WERI-Rb-1 (cell line): ENCODE measurements around the gene TMEM63A.
"Not testable (repeated sequence)": the region's sequence is repeated elsewhere in the genome, so short reads cannot be mapped to it uniquely, and the experiment has no call there.

Experiments used
- DNase-seq: peaks from one replicate; pipeline ENCODE4 v3.0.0-alpha.2; 2020
- H3K27ac ChIP-seq: fragments of 250-450 bp; sonication (Bioruptor Pico); 2 replicates; pipeline ENCODE4 v1.5.1; 2020; ENCODE audit warnings: mild to moderate bottlenecking, moderate library complexity
- H3K27me3 ChIP-seq: fragments of 250-450 bp; sonication (Bioruptor Pico); 2 replicates; pipeline ENCODE4 v1.5.1; 2021; ENCODE audit warnings: mild to moderate bottlenecking, low read depth, moderate library complexity; ENCODE audit not compliant: insufficient read depth, severe bottlenecking
- H3K36me3 ChIP-seq: fragments of 250-450 bp; sonication (Bioruptor Pico); 2 replicates; pipeline ENCODE4 v1.5.1; 2020; ENCODE audit warnings: mild to moderate bottlenecking, moderate library complexity
- H3K4me3 ChIP-seq: 2 replicates; pipeline ENCODE4 v1.5.1; 2011; ENCODE audit warnings: low read depth, mild to moderate bottlenecking, control low read depth, low read length
- H3K9me3 ChIP-seq: fragments of 250-450 bp; sonication (Bioruptor Pico); 2 replicates; pipeline ENCODE4 v1.5.1; 2021; ENCODE audit warnings: mild to moderate bottlenecking, moderate library complexity; ENCODE audit not compliant: severe bottlenecking
- TF ChIP-seq, protein P1 (sequence below): IDR thresholded peaks from 2 replicates; pipeline ENCODE4 v1.5.1; 2011; ENCODE audit warnings: low read depth, mild to moderate bottlenecking, control low read depth, inconsistent platforms, low read length

The TMEM63A gene

DNA sequence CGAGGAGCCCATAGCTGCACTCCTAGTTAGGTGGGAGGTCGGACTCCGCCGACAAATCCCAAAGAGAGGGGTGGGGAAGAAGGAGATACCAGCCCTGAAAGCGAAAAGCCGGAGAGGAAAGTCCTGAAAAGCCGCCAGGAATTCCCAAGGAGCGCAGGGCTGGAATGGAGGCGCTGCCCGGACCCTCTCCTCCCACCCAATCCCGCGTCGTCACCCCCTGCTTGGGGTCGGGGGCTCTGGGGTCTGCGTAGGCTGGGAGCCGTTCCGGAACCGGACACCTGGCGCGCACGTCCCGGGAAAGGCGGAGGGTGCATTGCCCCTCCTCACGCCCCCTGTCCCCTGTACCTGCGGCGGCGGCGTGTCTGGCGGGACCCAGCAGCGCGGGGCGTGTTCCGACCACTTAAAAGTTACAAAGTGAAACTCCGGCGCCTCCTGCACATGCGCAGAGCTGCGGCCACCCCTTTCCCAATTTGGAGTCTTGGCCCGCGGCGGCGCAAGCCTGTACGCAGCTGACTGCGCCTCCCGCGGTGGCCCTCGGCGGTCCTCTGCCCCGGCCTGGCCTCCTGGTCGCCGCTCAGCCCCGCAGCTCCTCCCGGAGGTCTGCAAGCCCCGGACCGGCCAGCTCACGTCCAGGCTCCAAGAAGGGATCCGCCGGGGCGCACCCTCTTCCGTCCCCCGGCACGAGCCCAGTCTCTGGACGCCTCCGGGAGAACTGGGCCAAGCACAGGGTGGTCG is at the start of gene TMEM63A:
TSS of gene TMEM63A (minus strand) at position 422 of the 735 bp plus-strand sequence. CDS start 4,800 bp downstream, outside the sequence.
- H3K9me3 ChIP-seq = no peaks in the 10 kb centered on the region
- no peaks in the 10 kb centered on the region for H3K36me3 ChIP-seq
- no peak within 1 kb of the TSS for H3K4me3 ChIP-seq
- TF ChIP-seq, protein P1, sequence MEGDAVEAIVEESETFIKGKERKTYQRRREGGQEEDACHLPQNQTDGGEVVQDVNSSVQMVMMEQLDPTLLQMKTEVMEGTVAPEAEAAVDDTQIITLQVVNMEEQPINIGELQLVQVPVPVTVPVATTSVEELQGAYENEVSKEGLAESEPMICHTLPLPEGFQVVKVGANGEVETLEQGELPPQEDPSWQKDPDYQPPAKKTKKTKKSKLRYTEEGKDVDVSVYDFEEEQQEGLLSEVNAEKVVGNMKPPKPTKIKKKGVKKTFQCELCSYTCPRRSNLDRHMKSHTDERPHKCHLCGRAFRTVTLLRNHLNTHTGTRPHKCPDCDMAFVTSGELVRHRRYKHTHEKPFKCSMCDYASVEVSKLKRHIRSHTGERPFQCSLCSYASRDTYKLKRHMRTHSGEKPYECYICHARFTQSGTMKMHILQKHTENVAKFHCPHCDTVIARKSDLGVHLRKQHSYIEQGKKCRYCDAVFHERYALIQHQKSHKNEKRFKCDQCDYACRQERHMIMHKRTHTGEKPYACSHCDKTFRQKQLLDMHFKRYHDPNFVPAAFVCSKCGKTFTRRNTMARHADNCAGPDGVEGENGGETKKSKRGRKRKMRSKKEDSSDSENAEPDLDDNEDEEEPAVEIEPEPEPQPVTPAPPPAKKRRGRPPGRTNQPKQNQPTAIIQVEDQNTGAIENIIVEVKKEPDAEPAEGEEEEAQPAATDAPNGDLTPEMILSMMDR = no peak
- DNase-seq = no peak
- no peak within 1 kb of the TSS for H3K27ac ChIP-seq
- no peaks in the 10 kb centered on the region for H3K27me3 ChIP-seq

DNA sequence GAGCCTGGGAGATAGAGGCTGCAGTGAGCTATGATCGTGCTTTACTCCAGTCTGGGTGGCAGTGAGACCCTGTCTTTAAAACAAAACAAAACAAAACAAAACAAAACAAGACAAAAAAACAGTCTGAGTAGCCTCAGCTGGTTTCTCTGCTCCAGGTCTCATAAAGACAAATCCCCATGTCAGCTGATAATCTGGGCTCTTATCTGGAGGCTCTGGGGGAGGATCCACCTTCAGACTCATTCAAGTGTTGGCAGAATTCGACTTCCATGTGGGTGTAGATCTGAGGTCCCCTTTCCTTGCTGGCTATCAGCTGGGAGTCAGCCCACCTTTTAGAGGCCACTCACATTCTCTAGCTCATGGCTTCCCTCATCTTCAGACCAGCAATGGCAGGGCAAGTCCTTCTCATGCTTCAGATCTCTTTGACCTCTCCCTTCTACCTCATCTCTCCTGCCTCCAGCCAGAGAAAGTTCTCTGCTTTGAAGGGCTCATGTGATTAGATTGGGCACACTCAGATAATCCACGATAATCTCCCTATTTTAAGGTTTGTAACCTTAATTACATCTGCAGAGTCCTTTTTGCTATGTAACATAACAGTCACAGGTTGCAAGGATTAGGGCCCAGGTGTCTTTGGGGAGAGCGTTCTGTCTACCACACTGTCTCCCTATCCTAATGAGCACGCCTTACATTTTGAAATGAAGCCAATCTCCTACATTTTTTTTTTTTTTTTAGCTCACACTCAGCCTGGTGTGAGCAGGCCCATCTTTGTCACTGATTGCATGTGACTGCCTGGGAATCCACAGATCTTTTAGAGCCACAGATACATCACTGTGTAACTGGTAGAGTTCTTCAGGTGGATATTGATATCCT is 49.3 kb upstream of the TMEM63A start:
- H3K36me3 ChIP-seq = no peaks in the 10 kb centered on the region
- H3K27ac ChIP-seq = no peak overlapping the region; the same call in 1 of the 2 replicates
- no peaks in the 10 kb centered on the region for H3K27me3 ChIP-seq
- DNase-seq = peak; percentile 24
- TF ChIP-seq, protein P1 = no peak
- no peak overlapping the region for H3K4me3 ChIP-seq
- no peaks in the 10 kb centered on the region for H3K9me3 ChIP-seq

DNA sequence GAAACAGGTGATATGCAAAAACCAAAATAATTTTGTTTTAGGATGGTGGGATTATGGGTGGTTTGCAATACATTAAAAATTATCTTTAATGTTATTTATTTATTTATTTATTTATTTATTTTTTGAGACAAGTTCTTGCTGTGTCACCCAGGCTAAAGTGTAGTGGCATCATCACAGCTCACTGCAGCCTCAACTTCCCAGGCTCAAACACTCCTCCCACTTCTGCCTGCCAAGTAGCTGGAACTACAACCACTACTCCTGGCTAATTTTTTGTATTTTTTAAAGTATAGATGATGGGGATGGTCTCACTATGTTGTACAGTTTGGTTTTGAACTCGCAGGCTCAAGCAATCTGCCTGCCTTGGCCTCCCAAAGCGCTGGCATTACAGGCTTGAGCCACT is 48.4 kb upstream of the TMEM63A start:
- Histone ChIP-seq H3K27ac (no peak overlapping the region), H3K27me3 (no peaks in the 10 kb centered on the region), H3K36me3 (no peaks in the 10 kb centered on the region), H3K9me3 (no peaks in the 10 kb centered on the region), H3K4me3 (no peak overlapping the region)
- TF ChIP-seq, protein P1 = no peak
- DNase-seq = no peak

DNA sequence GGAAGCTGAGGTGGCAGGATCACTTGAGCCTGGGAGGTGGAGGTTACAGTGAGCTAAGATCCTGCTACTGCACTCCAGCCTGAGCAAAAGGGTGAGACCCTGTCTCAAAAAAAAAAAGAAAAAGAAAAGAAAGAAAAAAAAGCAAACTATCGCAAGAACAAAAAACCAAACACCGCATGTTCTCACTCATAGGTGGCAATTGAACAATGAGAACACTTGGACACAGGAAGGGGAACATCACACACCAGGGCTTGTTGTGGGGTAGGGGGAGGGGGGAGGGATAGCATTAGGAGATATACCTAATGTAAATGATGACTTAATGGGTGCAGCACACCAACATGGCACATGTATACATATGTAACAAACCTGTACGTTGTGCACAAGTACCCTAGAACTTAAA is 47.3 kb upstream of the TMEM63A start:
- H3K27me3 ChIP-seq, DNase-seq, H3K27ac ChIP-seq, H3K4me3 ChIP-seq, H3K9me3 ChIP-seq, H3K36me3 ChIP-seq: not testable (repeated sequence)

DNA sequence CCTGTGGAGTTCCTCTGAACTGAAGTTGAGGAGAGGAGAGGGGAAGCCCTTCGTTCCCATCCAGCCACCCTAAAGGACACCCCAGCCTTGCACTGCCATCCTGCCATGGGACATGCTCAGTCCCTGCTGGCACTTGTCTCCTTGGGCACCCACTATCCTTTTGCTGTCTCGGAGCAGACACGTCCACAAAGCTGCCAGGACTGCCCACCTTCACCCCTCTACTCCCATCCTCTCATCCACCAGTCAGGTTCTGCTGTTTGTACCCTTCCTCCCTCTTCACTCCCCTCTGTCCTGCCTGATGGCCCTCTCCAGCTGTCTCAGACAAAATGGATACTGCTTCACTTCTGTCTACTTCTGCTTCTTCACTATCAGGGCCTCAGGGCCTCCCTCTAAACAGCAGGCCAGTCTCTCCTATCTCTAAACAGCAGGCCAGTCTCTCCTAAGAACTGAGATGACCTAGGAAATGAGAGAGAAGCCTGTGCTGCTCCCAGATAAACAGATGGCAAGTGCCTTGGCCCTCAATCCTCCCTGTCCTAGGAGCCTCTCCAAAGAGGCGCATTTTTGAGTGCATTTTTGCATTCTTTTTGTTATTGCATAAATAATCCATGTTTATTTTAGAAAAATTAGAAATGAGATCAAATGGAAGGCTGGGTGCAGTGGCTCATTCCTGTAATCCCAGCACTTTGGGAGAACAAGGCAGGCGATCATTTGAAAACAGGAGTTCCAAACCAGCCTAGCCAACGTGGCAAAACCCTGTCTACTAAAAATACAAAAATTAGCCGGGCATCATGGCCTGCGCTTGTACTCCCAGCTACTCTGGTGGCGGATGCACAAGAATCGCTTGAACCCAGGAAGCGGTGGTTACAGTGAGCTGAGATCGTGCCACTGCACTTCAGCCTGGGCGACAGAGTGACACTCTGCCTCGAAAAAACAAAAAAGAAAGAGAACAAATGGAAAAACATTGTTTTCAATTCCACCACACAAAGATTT is 46.3 kb upstream of the TMEM63A start:
- Histone ChIP-seq H3K4me3 (no peak overlapping the region), H3K9me3 (no peaks in the 10 kb centered on the region), H3K36me3 (0 out of 2 replicates have a peak, but pooled peaks cover 2% of the 10 kb centered on the region), H3K27ac (peak overlapping the region; percentile 68), H3K27me3 (no peaks in the 10 kb centered on the region)
- peak; percentile 19 for DNase-seq
- TF ChIP-seq, protein P1 = no peak
